DND-41 (cell line): ENCODE data around the gene CD244.

ENCODE experiments used
- EZH2 ChIP-seq: IDR thresholded peaks from 3 replicates; pipeline ENCODE4 v1.6.1; 2012; ENCODE audit warnings: borderline replicate concordance, low read depth, mild to moderate bottlenecking, moderate library complexity, low read length, inconsistent platforms; ENCODE audit not compliant: severe bottlenecking
- TF ChIP-seq, protein P1 (sequence below): IDR thresholded peaks from 2 replicates; pipeline ENCODE4 v1.5.1; 2012; ENCODE audit warnings: borderline replicate concordance, low read length, moderate library complexity, mild to moderate bottlenecking; ENCODE audit not compliant: poor library complexity, severe bottlenecking; ENCODE audit errors: extremely low read depth

DNA sequence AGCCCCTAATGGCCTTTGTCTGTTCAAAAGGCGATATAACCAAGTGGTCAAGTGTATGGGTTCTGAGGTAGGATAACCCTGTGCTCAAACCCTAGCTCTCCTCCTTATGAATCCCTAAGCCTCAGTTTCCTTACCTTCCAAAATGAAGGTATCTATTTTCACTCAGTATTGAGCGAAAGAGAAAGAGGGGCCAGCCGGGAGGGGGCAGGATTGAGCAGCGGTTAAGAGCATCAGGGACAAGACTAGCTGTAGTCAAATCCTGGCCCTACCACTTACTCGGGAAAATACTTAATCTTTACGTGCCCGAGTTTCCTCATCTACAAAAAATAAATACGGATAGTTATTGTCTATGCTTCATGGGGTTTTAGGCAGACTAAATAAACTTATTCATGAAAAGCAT lies 41.1 kb downstream of the CD244 start:
- no peak for TF ChIP-seq EZH2
- TF ChIP-seq, protein P1, sequence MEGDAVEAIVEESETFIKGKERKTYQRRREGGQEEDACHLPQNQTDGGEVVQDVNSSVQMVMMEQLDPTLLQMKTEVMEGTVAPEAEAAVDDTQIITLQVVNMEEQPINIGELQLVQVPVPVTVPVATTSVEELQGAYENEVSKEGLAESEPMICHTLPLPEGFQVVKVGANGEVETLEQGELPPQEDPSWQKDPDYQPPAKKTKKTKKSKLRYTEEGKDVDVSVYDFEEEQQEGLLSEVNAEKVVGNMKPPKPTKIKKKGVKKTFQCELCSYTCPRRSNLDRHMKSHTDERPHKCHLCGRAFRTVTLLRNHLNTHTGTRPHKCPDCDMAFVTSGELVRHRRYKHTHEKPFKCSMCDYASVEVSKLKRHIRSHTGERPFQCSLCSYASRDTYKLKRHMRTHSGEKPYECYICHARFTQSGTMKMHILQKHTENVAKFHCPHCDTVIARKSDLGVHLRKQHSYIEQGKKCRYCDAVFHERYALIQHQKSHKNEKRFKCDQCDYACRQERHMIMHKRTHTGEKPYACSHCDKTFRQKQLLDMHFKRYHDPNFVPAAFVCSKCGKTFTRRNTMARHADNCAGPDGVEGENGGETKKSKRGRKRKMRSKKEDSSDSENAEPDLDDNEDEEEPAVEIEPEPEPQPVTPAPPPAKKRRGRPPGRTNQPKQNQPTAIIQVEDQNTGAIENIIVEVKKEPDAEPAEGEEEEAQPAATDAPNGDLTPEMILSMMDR: no peak
